IPS-20b (cell line): ENCODE results near the gene CPSF2.

Source experiments
- H3K27ac ChIP-seq: one replicate; pipeline ENCODE4 v1.5.1; 2013; ENCODE audit warnings: low read length
- H3K27me3 ChIP-seq: 2 replicates; pipeline ENCODE4 v1.6.1; 2013; ENCODE audit warnings: mild to moderate bottlenecking, low read length, inconsistent platforms; ENCODE audit not compliant: insufficient read depth
- H3K36me3 ChIP-seq: 2 replicates; pipeline ENCODE4 v1.6.1; 2013; ENCODE audit warnings: low read depth, mild to moderate bottlenecking, inconsistent platforms, low read length, moderate library complexity; ENCODE audit not compliant: insufficient read depth
- H3K4me1 ChIP-seq: 2 replicates; pipeline ENCODE4 v1.6.1; 2013; ENCODE audit warnings: mild to moderate bottlenecking, control low read depth, inconsistent platforms, low read length, moderate library complexity; ENCODE audit not compliant: insufficient read depth
- H3K4me3 ChIP-seq: 2 replicates; pipeline ENCODE4 v1.5.1; 2013; ENCODE audit warnings: mild to moderate bottlenecking, low read length, inconsistent platforms
- H3K9ac ChIP-seq: 2 replicates; pipeline ENCODE4 v1.6.1; 2013; ENCODE audit warnings: low read depth, mild to moderate bottlenecking, inconsistent platforms, low read length, moderate library complexity
- H3K9me3 ChIP-seq: 2 replicates; pipeline ENCODE4 v1.6.1; 2013; ENCODE audit warnings: mild to moderate bottlenecking, low read depth, low read length, inconsistent platforms; ENCODE audit not compliant: insufficient read depth

Gene CPSF2

DNA sequence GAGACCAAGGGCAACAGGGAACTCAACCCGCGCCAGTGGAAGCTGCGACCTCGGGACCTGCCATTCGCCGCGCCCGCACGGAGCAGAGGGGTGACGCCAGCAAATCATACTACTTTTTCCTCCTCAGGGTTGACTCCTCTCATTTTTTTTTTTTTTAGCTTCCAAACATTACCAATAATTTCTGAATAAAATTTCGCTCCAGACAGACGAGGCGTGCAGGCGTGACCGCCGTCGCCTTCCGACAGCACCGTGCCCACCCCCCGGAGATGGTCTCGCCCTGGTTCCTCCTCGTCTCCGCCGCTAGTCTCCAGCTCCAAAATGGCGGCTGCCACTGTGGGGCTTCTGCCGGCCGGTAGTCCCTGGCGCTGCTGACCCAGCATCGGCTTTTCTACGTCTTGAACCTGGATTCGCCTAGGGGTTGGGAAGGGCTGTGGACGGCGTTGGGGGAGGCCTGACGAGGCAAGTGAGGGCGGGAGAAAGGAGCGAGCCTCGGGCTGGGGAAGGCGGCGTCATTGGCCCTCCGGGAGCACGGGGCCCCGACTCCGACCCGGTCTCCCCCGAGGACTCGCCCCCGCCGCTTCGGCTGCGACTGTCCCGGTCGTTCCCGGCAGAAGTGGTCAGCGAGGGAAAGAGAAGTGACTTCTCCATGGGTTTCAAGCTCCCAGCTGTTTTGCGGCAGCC is at the start of gene CPSF2, which contains the start of gene NDUFB1:
TSS of gene CPSF2 (plus strand) at position 300 of the 681 bp plus-strand sequence. CDS start 9,016 bp downstream, outside the sequence.
TSS of gene NDUFB1 (minus strand) at position 37 of the 681 bp plus-strand sequence. CDS start 4,069 bp downstream, outside the sequence.
- no peaks in the 10 kb centered on the region for H3K9me3 ChIP-seq
- H3K9ac ChIP-seq: peak within 1 kb of the TSS; percentile 100
- H3K27ac ChIP-seq: peak within 1 kb of the TSS; percentile 100
- H3K4me1 ChIP-seq: peaks cover 4% of the 10 kb centered on the region; the same call in 1 of the 2 replicates
- peaks cover 56% of the 10 kb centered on the region for H3K36me3 ChIP-seq
- no peaks in the 10 kb centered on the region for H3K27me3 ChIP-seq
- H3K4me3 ChIP-seq: peak within 1 kb of the TSS; percentile 99

DNA sequence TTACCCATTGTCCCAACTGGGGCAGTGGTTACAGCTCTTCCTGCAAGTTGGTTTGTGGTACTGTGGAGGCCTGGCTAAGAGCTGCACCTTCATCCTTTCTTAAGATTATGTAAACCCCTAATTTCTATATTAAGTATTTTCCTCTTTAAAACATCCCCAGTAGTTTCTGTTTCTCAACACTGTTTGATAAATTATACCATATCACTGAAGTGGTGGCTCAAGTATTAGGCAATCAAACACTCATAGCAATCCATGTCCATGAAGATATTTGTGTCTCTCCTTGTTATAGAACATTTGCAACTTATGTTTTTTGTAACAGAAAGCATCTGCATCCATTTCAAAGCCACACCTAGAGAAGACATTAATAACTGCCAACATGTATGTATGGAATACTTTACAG is 47.2 kb upstream of the CPSF2 start:
- Histone ChIP-seq H3K4me3 (no peak overlapping the region), H3K27me3 (no peaks in the 10 kb centered on the region), H3K9ac (no peak overlapping the region), H3K4me1 (no peaks in the 10 kb centered on the region), H3K36me3 (peaks cover 58% of the 10 kb centered on the region), H3K27ac (no peak overlapping the region), H3K9me3 (no peaks in the 10 kb centered on the region)

DNA sequence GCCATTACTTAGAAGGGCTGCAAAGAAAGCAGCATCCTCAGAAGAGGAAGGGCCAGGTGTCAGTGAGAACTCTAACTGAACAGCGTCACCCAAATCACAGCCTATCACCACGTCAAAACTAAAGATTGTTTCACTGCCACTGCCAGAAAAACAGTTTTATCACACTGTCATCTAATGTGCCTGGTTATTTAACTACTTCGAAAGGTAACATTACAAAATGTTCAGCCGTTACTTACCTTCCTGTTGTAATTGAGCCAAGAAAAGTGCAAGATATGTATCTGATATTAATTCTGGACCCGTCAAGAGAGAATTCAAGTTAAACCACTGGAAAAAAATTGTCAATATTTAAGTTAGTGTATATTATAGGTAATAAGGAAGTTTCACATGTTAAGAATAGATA is 33.3 kb upstream of the CPSF2 start:
- H3K9ac ChIP-seq: no peak overlapping the region
- no peaks in the 10 kb centered on the region for H3K27me3 ChIP-seq
- H3K9me3 ChIP-seq: no peaks in the 10 kb centered on the region
- no peak overlapping the region for H3K27ac ChIP-seq
- H3K4me1 ChIP-seq: no peaks in the 10 kb centered on the region
- H3K4me3 ChIP-seq: no peak overlapping the region
- H3K36me3 ChIP-seq: peaks cover 57% of the 10 kb centered on the region

GRCh38 chr14:92093320-92093719 is 28.4 kb upstream of the CPSF2 start:
- H3K36me3 ChIP-seq: peaks cover 50% of the 10 kb centered on the region
- no peaks in the 10 kb centered on the region for H3K27me3 ChIP-seq
- H3K9me3 ChIP-seq: no peaks in the 10 kb centered on the region
- H3K4me1 ChIP-seq: no peaks in the 10 kb centered on the region
- no peak overlapping the region for H3K9ac ChIP-seq
- no peak overlapping the region for H3K4me3 ChIP-seq
- H3K27ac ChIP-seq: no peak overlapping the region

DNA sequence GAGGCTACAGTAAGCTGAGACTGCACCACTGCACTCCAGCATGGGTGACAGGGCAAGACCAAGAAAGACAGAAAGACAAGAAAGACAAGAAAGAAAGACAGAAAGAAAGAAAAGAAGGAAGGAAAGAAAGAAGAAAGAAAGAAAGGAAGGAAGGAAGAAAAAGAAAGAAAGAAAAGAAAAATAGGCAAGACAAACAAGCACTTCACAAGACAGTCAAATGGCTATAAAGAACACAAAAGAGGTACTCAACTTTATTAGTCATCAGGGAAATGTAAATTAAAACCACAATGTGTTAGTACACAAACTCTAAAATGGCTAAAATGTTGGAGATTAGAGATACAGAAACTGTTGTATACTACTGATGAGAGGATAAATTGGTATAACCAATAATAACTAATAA is 22.0 kb upstream of the CPSF2 start:
- Histone ChIP-seq H3K9me3 (no peaks in the 10 kb centered on the region), H3K9ac (no peak overlapping the region), H3K4me3 (no peak overlapping the region), H3K27me3 (no peaks in the 10 kb centered on the region), H3K36me3 (peaks cover 17% of the 10 kb centered on the region), H3K4me1 (0 out of 2 replicates have a peak, but pooled peaks cover 2% of the 10 kb centered on the region), H3K27ac (no peak overlapping the region)

- peaks cover 7% of the 10 kb centered on the region; the same call in 1 of the 2 replicates for H3K4me1 ChIP-seq
- no peak overlapping the region for H3K27ac ChIP-seq
- no peak overlapping the region for H3K9ac ChIP-seq
- H3K9me3 ChIP-seq: no peaks in the 10 kb centered on the region
- no peak overlapping the region for H3K4me3 ChIP-seq
- no peaks in the 10 kb centered on the region for H3K27me3 ChIP-seq
- H3K36me3 ChIP-seq: no peaks in the 10 kb centered on the region
Observed at GRCh38 chr14:92103363-92103989, 18.3 kb upstream of the CPSF2 start.

- H3K27me3 ChIP-seq: no peaks in the 10 kb centered on the region
- H3K4me3 ChIP-seq: peak overlapping the region; percentile 100
- H3K4me1 ChIP-seq: peaks cover 8% of the 10 kb centered on the region; the same call in 1 of the 2 replicates
- H3K27ac ChIP-seq: no peak overlapping the region
- peak overlapping the region; percentile 90 for H3K9ac ChIP-seq
- H3K9me3 ChIP-seq: no peaks in the 10 kb centered on the region
- no peaks in the 10 kb centered on the region for H3K36me3 ChIP-seq
Observed at GRCh38 chr14:92105073-92105892, 16.5 kb upstream of the CPSF2 start.

GRCh38 chr14:92105893-92106142 is 16.0 kb upstream of the CPSF2 start:
- Histone ChIP-seq H3K36me3 (no peaks in the 10 kb centered on the region), H3K27me3 (no peaks in the 10 kb centered on the region), H3K27ac (peak overlapping the region; percentile 70), H3K4me3 (peak overlapping the region; percentile 100), H3K9ac (peak overlapping the region; percentile 90), H3K9me3 (no peaks in the 10 kb centered on the region), H3K4me1 (peaks cover 8% of the 10 kb centered on the region; the same call in 1 of the 2 replicates)

- H3K27me3 ChIP-seq: no peaks in the 10 kb centered on the region
- peak within 1 kb of the TSS; percentile 100 for H3K4me3 ChIP-seq
- peaks cover 8% of the 10 kb centered on the region; the same call in 1 of the 2 replicates for H3K4me1 ChIP-seq
- peak within 1 kb of the TSS; percentile 90 for H3K9ac ChIP-seq
- no peaks in the 10 kb centered on the region for H3K36me3 ChIP-seq
- H3K27ac ChIP-seq: peak within 1 kb of the TSS; percentile 70
- no peaks in the 10 kb centered on the region for H3K9me3 ChIP-seq
Observed at GRCh38 chr14:92106143-92106926, 15.4 kb upstream of the CPSF2 start, which contains the start of gene ATXN3. ATXN3 (minus strand) TSS chr14:92106582; CDS start chr14:92106552, 30 bp downstream.

DNA sequence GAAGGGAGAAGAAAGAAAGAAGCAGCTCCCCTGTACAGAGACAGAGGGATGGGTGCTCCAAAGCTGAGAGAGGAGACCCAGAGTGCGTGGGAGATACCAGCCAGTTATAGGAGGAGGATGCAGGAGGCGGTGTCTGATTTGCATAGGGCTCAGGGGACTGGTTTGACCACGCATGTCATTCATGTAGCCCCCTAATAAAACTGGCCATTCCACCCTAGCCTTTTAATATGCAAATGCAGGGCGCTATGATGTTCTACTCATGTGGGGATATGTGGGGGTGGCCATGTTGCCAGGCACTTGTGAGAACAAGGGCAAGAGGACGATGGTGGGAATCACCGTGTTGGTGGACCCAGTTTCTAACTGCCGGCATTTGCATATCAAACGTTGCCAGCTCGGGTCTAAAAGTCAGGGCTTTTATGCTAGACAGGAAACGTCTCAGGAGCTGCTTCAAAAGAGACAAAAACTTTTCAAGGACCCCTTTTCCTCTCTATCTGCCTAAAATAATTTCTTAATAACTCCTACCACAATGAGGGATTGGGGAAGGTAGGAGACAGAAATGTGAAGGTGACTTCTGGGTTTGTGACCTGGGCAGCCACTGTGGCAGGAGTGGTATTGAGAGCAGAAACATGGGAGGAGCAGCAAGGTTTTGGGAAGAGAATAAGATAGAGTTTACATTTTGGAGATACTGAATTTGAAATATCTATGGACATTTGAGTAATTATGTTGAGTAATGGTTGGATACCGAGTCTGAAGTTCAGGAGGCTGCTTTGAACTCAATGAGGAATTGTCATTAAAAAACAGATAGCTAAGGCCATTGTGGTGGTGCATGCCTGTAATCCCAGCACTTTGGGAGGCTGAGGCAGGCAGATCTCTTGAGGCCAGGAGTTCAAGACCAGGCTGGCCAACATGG is 13.2 kb upstream of the CPSF2 start:
- no peaks in the 10 kb centered on the region for H3K36me3 ChIP-seq

More for the DNA sequence above, 13.2 kb upstream of the CPSF2 start:
- no peaks in the 10 kb centered on the region for H3K27me3 ChIP-seq
- peak overlapping the region; percentile 82 for H3K27ac ChIP-seq
- H3K9ac ChIP-seq: peak overlapping the region; percentile 63; the same call in 1 of the 2 replicates
- no peaks in the 10 kb centered on the region for H3K9me3 ChIP-seq
- peak overlapping the region; percentile 42 for H3K4me3 ChIP-seq
- H3K4me1 ChIP-seq: peaks cover 8% of the 10 kb centered on the region; the same call in 1 of the 2 replicates
